RWPE2 (cell line): ENCODE data around the gene GPR107.
"Not testable (repeated sequence)": the region's sequence is repeated elsewhere in the genome, so short reads cannot be mapped to it uniquely, and the experiment has no call there.

Experiments
- ATAC-seq: fragments of 200-7000 bp; cut with Tn5 transposase; 3 replicates; pipeline ENCODE4 v1.9.1; 2021; ENCODE audit warnings: low read depth
- DNase-seq: peaks from one replicate; pipeline ENCODE4 v3.0.0-alpha.2; 2020; ENCODE audit warnings: low spot score
- H3K27ac ChIP-seq: fragments of 450-650 bp; 2 replicates; pipeline ENCODE4 v1.5.1; 2017; ENCODE audit warnings: mild to moderate bottlenecking; ENCODE audit not compliant: poor library complexity, severe bottlenecking
- H3K27me3 ChIP-seq: fragments of 250-450 bp; sonication (Bioruptor Pico); 2 replicates; pipeline ENCODE4 v1.5.1; 2021; ENCODE audit warnings: mild to moderate bottlenecking, moderate library complexity; ENCODE audit not compliant: insufficient read depth, poor library complexity, severe bottlenecking
- H3K36me3 ChIP-seq: fragments of 250-450 bp; sonication (Bioruptor Pico); 2 replicates; pipeline ENCODE4 v1.5.1; 2020; ENCODE audit warnings: low read depth, mild to moderate bottlenecking, moderate library complexity
- H3K4me1 ChIP-seq: fragments of 250-450 bp; sonication (Bioruptor Pico); 2 replicates; pipeline ENCODE4 v1.5.1; 2021; ENCODE audit warnings: mild to moderate bottlenecking, moderate library complexity; ENCODE audit not compliant: insufficient read depth, poor library complexity, severe bottlenecking
- H3K4me3 ChIP-seq: fragments of 250-450 bp; sonication (Bioruptor Pico); 2 replicates; pipeline ENCODE4 v1.5.1; 2021; ENCODE audit warnings: mild to moderate bottlenecking, moderate library complexity; ENCODE audit not compliant: severe bottlenecking
- H3K9me3 ChIP-seq: fragments of 250-450 bp; sonication (Bioruptor Pico); 2 replicates; pipeline ENCODE4 v1.5.1; 2021; ENCODE audit warnings: mild to moderate bottlenecking, moderate library complexity; ENCODE audit not compliant: severe bottlenecking
- TF ChIP-seq, protein P1 (sequence below): fragments of 450-650 bp; IDR thresholded peaks from one replicate; pipeline ENCODE4 v1.5.1; 2017; ENCODE audit warnings: mild to moderate bottlenecking, moderate library complexity; ENCODE audit not compliant: poor library complexity, severe bottlenecking

GPR107 gene

DNA sequence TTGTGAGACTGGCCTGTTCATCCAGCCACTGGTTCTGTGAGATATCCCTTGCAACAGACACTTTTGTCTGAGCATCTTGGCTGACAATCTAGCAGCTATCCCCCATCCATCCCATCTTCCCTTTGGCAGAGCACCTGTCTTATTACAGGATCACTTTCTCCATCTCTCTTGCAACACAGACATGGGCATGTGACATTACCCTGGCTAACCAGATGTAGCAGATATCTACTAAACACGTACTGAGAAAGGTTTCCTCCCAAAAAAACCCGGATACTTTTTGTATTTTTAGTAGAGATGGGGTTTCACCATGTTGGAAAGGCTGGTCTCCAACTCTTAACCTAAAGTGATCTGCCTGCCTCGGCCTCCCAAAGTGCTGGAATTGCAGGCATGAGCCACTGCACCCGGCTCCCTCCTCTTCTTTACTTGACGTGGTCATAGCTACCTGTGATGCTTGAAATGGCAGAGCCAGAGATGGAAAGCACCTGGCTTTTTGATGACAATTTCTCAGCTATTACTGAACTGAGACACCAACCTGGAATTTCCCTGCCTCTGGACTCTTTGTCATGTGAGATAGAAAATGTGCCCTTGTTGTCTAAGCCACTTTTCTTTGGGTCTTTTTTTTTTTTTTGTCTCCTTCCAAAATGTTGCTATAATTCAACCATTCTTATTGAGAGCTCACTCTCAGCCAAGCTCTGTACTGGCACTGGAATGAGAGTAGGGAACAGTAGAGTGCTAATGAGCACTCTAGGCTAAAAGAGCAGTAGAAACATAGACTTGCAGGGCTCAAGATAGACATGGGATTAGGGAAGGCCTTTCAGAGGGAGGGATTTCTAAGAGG is 43.3 kb upstream of the GPR107 start:
- ATAC-seq (no peak), DNase-seq (no peak)
- TF ChIP-seq, protein P1, sequence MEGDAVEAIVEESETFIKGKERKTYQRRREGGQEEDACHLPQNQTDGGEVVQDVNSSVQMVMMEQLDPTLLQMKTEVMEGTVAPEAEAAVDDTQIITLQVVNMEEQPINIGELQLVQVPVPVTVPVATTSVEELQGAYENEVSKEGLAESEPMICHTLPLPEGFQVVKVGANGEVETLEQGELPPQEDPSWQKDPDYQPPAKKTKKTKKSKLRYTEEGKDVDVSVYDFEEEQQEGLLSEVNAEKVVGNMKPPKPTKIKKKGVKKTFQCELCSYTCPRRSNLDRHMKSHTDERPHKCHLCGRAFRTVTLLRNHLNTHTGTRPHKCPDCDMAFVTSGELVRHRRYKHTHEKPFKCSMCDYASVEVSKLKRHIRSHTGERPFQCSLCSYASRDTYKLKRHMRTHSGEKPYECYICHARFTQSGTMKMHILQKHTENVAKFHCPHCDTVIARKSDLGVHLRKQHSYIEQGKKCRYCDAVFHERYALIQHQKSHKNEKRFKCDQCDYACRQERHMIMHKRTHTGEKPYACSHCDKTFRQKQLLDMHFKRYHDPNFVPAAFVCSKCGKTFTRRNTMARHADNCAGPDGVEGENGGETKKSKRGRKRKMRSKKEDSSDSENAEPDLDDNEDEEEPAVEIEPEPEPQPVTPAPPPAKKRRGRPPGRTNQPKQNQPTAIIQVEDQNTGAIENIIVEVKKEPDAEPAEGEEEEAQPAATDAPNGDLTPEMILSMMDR, result no peak
- peaks cover 3% of the 10 kb centered on the region for H3K9me3 ChIP-seq
- H3K27ac ChIP-seq, result no peak overlapping the region
- H3K36me3 ChIP-seq, result no peaks in the 10 kb centered on the region
- H3K4me3 ChIP-seq, result no peak overlapping the region
- no peaks in the 10 kb centered on the region for H3K4me1 ChIP-seq
- no peaks in the 10 kb centered on the region for H3K27me3 ChIP-seq

DNA sequence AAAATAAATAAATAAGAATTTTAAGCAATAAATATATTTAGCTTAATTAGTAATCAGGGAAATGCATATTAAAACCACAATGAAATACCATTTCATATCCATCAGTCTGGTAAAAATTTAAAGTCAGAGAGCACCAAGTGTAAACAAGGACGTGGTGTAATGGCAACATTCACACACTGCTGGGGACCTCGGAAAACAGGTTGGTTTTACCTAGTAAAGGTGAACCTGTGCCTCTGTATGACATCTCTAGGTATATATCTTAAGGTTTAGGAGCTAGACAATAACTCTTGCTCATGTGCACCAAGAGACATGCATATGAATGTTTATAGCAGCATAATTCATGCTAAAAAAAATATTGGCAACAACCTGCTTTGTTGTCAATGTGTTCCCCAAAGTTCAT is 40.4 kb upstream of the GPR107 start:
- Histone ChIP-seq H3K4me1 (no peaks in the 10 kb centered on the region), H3K27me3 (no peaks in the 10 kb centered on the region), H3K4me3 (no peak overlapping the region), H3K36me3 (no peaks in the 10 kb centered on the region), H3K9me3 (peaks cover 3% of the 10 kb centered on the region), H3K27ac (no peak overlapping the region)
- DNase-seq (no peak), ATAC-seq (no peak)
- TF ChIP-seq, protein P1, result no peak

DNA sequence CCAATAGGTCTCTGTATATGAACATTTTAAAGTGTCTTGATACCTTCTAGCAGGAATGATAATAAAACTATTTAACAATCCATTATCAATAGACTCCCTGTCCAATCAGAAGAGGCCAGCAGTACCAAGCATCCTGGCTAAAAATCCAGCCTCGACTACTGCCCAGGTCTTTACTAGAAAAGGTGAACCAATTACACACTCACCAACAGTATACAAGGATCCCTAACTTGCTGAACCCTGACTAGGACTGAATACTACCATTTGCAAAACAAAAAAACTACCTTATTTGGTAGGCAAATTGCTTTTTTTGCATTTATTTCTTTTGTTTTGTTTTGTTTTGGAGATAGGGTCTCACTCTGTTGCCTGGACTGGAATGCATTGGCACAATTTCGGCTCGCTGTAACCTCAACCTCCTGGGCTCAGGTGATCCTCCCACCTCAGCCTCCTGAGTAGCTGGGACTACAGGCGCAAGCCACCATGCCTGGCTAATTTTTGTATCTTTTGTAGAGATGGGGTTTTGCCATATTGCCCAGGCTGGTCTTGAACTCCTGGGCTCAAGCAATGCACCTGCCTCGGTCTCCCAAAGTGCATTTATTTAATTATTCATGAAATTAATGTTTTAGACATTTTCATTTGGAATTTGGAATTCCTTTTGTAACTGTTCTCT is 38.2 kb upstream of the GPR107 start:
- ATAC-seq (no peak), DNase-seq (no peak)
- no peaks in the 10 kb centered on the region for H3K36me3 ChIP-seq
- TF ChIP-seq, protein P1, result no peak
- no peaks in the 10 kb centered on the region for H3K27me3 ChIP-seq
- H3K4me1 ChIP-seq, result no peaks in the 10 kb centered on the region
- H3K27ac ChIP-seq, result no peak overlapping the region
- H3K9me3 ChIP-seq, result peaks cover 3% of the 10 kb centered on the region
- no peak overlapping the region for H3K4me3 ChIP-seq

- Histone ChIP-seq H3K9me3 (no peaks in the 10 kb centered on the region), H3K27me3 (no peaks in the 10 kb centered on the region), H3K4me1 (no peaks in the 10 kb centered on the region)
Observed at GRCh38 chr9:130017076-130017475, 36.6 kb upstream of the GPR107 start.

DNA sequence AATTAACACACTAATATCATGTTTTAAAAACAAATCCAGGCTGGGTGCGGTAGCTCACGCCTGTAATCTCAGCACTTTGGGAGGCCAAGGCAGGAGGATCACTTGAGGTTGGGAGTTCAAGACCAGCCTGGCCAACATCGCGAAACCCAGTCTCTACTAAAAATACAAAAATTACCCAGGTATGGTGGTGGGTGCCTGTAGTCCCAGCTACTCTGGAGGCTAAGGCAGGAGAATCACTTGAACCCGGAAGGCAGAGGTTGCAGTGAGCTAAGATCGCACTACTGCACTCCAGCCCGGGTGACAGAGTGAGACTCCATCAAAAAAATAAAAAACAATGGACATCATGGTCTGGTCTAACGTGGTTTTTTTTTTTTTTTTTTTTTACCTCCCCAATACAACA is 36.2 kb upstream of the GPR107 start:
- H3K9me3 ChIP-seq, ATAC-seq, H3K4me3 ChIP-seq, H3K4me1 ChIP-seq, H3K36me3 ChIP-seq, H3K27ac ChIP-seq, H3K27me3 ChIP-seq, DNase-seq: not testable (repeated sequence)

More at GRCh38 chr9:130017076-130017475, 36.6 kb upstream of the GPR107 start:
- H3K36me3 ChIP-seq, result no peaks in the 10 kb centered on the region
- H3K4me3 ChIP-seq, result no peak overlapping the region
- no peak overlapping the region for H3K27ac ChIP-seq
- TF ChIP-seq, protein P1, result no peak
- ATAC-seq, result no peak
- no peak for DNase-seq
